GM12878 (cell line): Measurements from ENCODE around the gene BEST3. TPM values are rescaled to one million over a fixed set of nuclear protein-coding genes. Genes with fewer than 3 reads are reported as not detected.

Experiments
- ATAC-seq: fragments of 200-7000 bp; cut with Tn5 transposase; 3 replicates; pipeline ENCODE4 v1.9.1; 2020; ENCODE audit warnings: mild to moderate bottlenecking, moderate library complexity
- BruUV-seq: library from RNA; stranded (reverse); fragments of 400-500 nt; replicated peaks from 2 replicates; lab custom pipeline; 2021; lab: Mats Ljungman, UMichigan
- CTCF ChIA-PET: fragments of 300-600 bp; sonication (Branson Sonifier 250); formaldehyde crosslinking; extraction: SDS; loops from one replicate; lab custom pipeline; 2021; ENCODE audit warnings: inconsistent platforms; lab: Yijun Ruan, JAX
- POLR2A ChIA-PET: fragments of 350-600 bp; formaldehyde crosslinking; extraction: SDS; loops from one replicate; lab custom pipeline; 2021; ENCODE audit warnings: inconsistent platforms; lab: Charles Lee
- RAD21 ChIA-PET: fragments of 300-600 bp; sonication (Branson Sonifier 250); formaldehyde crosslinking; loops from one replicate; lab custom pipeline; 2023; ENCODE audit warnings: antibody characterized with exemption; ENCODE audit not compliant: unreplicated experiment; lab: Charles Lee
- SMC1A ChIA-PET: fragments of 300-600 bp; sonication (Branson Sonifier 250); formaldehyde crosslinking; loops from one replicate; lab custom pipeline; 2023; ENCODE audit not compliant: unreplicated experiment, uncharacterized antibody; lab: Charles Lee
- DNase-seq: peaks from one replicate; pipeline ENCODE4 v3.0.0-alpha.2; 2011; ENCODE audit warnings: low read depth, low spot score
- FAIRE-seq: peaks from 3 replicates; lab custom pipeline; 2011; peaks lifted over from hg19 to GRCh38; lab: Jason Lieb, UNC
- H2AFZ ChIP-seq: 2 replicates; pipeline ENCODE4 v1.6.0; 2011; ENCODE audit warnings: low read depth, low read length, control low read depth; ENCODE audit not compliant: control insufficient read depth
- H3K27ac ChIP-seq: 2 replicates; pipeline ENCODE4 v1.5.1; 2011; ENCODE audit warnings: control low read depth; ENCODE audit not compliant: control insufficient read depth, insufficient read depth
- H3K27me3 ChIP-seq, 2 experiments: replicated peaks in 1 of 2; 2 replicates each; pipeline versions ENCODE4 v1.6.0 to v1.6.1; 2011; ENCODE audit warnings: low read length in 1 of 2; ENCODE audit not compliant: control insufficient read depth in 2 of 2, insufficient read depth in 2 of 2
- H3K36me3 ChIP-seq, 2 experiments: 2 replicates each; pipeline ENCODE4 v1.5.1; 2011; ENCODE audit warnings: low read length in 1 of 2; ENCODE audit not compliant: control insufficient read depth in 2 of 2, insufficient read depth in 2 of 2
- H3K4me1 ChIP-seq: 2 replicates; pipeline ENCODE4 v1.6.1; 2011; ENCODE audit warnings: mild to moderate bottlenecking, low read length, moderate library complexity, mixed read lengths; ENCODE audit not compliant: control insufficient read depth, insufficient read depth
- H3K4me2 ChIP-seq: 2 replicates; pipeline ENCODE4 v1.6.0; 2011; ENCODE audit warnings: control low read depth; ENCODE audit not compliant: control insufficient read depth, insufficient read depth
- H3K4me3 ChIP-seq: fragments of 200-600 bp; sonication (generic); 2 replicates; pipeline ENCODE4 v1.5.1; 2016
- H3K79me2 ChIP-seq: 2 replicates; pipeline ENCODE4 v1.6.0; 2011; ENCODE audit warnings: low read length; ENCODE audit not compliant: control insufficient read depth, insufficient read depth
- H3K9ac ChIP-seq: 2 replicates; pipeline ENCODE4 v1.8.0; 2011; ENCODE audit warnings: low read length, control low read depth, mixed read lengths; ENCODE audit not compliant: control insufficient read depth, insufficient read depth
- H3K9me3 ChIP-seq: replicated peaks from 3 replicates; pipeline ENCODE4 v1.5.1; 2011; ENCODE audit warnings: mild to moderate bottlenecking, low read length; ENCODE audit not compliant: control insufficient read depth, insufficient read depth
- H4K20me1 ChIP-seq: 2 replicates; pipeline ENCODE4 v1.6.0; 2011; ENCODE audit not compliant: control insufficient read depth, insufficient read depth
- BACH1 ChIP-seq: fragments of 450-650 bp; IDR thresholded peaks from 2 replicates; pipeline ENCODE4 v1.6.1; 2017; ENCODE audit warnings: mild to moderate bottlenecking, borderline replicate concordance
- BHLHE40 ChIP-seq, 2 experiments: fragments of 450-650 bp in 1 of 2; IDR thresholded peaks; 2 replicates each; pipeline ENCODE4 v1.6.1; 2011 to 2017; ENCODE audit warnings: low read depth in 2 of 2, borderline replicate concordance in 1 of 2, improper control_type of control experiment in 1 of 2, low read length in 1 of 2, mild to moderate bottlenecking in 1 of 2
- BMI1 ChIP-seq: fragments of 450-650 bp; IDR thresholded peaks from 2 replicates; pipeline ENCODE4 v1.6.1; 2016; ENCODE audit warnings: mild to moderate bottlenecking, moderate library complexity, borderline replicate concordance
- CHD1 ChIP-seq: IDR thresholded peaks from 2 replicates; pipeline ENCODE4 v1.6.1; 2012; ENCODE audit warnings: low read depth, low read length, improper control_type of control experiment
- E2F8 ChIP-seq: fragments of 450-650 bp; IDR thresholded peaks from 2 replicates; pipeline ENCODE4 v1.6.1; 2018; ENCODE audit warnings: mild to moderate bottlenecking, low read depth, moderate library complexity; ENCODE audit not compliant: partially characterized antibody
- EED ChIP-seq: sonication (generic); IDR thresholded peaks from 2 replicates; pipeline ENCODE4 v1.6.1; 2016; ENCODE audit warnings: antibody characterized with exemption, low read depth
- ETV6 ChIP-seq, 2 experiments: fragments of 450-650 bp in 1 of 2; IDR thresholded peaks in 1 of 2; conservative IDR thresholded peaks in 1 of 2; 2 replicates each; pipeline ENCODE4 v1.6.1; 2014; ENCODE audit warnings: antibody characterized with exemption in 1 of 2, borderline replicate concordance in 1 of 2, low read depth in 1 of 2, mild to moderate bottlenecking in 1 of 2, moderate library complexity in 1 of 2
- FOS ChIP-seq: IDR thresholded peaks from 3 replicates; pipeline ENCODE4 v1.6.1; 2011; ENCODE audit warnings: borderline replicate concordance; ENCODE audit not compliant: insufficient read length; ENCODE audit errors: extremely low read depth
- MTA2 ChIP-seq: fragments of 450-650 bp; IDR thresholded peaks from 2 replicates; pipeline ENCODE4 v1.6.1; 2016; ENCODE audit warnings: low read depth, mild to moderate bottlenecking, moderate library complexity
- PAX8 ChIP-seq: fragments of 450-650 bp; IDR thresholded peaks from 2 replicates; pipeline ENCODE4 v1.6.1; 2017; ENCODE audit warnings: mild to moderate bottlenecking, moderate library complexity
- SREBF2 ChIP-seq: IDR thresholded peaks from 2 replicates; pipeline ENCODE4 v1.6.1; 2012; ENCODE audit warnings: mild to moderate bottlenecking, low read length
- ZNF384 ChIP-seq: IDR thresholded peaks from 2 replicates; pipeline ENCODE4 v1.6.1; 2012; ENCODE audit warnings: low read depth, mild to moderate bottlenecking, low read length, improper control_type of control experiment, borderline replicate concordance
- ZZZ3 ChIP-seq: IDR thresholded peaks from 2 replicates; pipeline ENCODE4 v1.6.1; 2011; ENCODE audit warnings: low read depth; ENCODE audit not compliant: control insufficient read depth, insufficient read length
- WGBS: methylation state at CpG from one replicate; pipeline ENCODE4 v1.1.6; 2016; ENCODE audit warnings: low lambda C conversion rate; ENCODE audit not compliant: insufficient replicate concordance, insufficient coverage; ENCODE audit errors: missing lambda C conversion rate; 5-methylcytosine and 5-hydroxymethylcytosine counted together
- in situ Hi-C: fragments of 300-500 bp; cut with MboI; formaldehyde crosslinking; loops from 9 replicates; pipeline ENCODE4 v1.14.3; 2018; ENCODE audit warnings: mixed read lengths
- intact Hi-C: fragments of 100-400 bp; cut with micrococcal nuclease; formaldehyde crosslinking; loops from one replicate; pipeline ENCODE4 v1.14.2; 2022; ENCODE audit not compliant: unreplicated experiment
- polyA plus RNA-seq, 11 experiments: library from polyadenylated mRNA; depleted of rRNA in 4 of 11; unstranded in 6 of 11; stranded (reverse) in 5 of 11; fragments of >200 nt; fragmentation: Nextera tagmentation in 4 of 11; fragmentation: Illumina TruSeq in 1 of 11; extraction: Ambion mirVana in 4 of 11; extraction: Trizol in 1 of 11; gene quantifications; 1 replicate in 1 of 11; 2 replicates in 10 of 11; pipeline versions ENCODE4 v1.2.1 to v1.2.3, GENCODE V29; 2011 to 2016; ENCODE audit warnings: inconsistent platforms in 2 of 11, missing spikeins in 2 of 11, low read depth in 1 of 11
- total RNA-seq, 4 experiments: library from RNA; depleted of rRNA in 3 of 4; stranded (reverse); fragments of >200 nt in 3 of 4; fragmentation: Illumina TruSeq in 1 of 4; extraction: Trizol in 1 of 4; gene quantifications; 2 replicates each; pipeline versions ENCODE4 v1.2.1 to v1.2.3, GENCODE V29; 2013 to 2021

Gene BEST3
- total and polyA plus RNA-seq, 10 of the 15 experiments (the other 5 are each of a cell fraction or from before 2014, with no cell fraction given): not detected

GRCh38 chr12:69619050-69619449 is 80.1 kb downstream of the BEST3 start:
- in situ Hi-C loops (no loop called here), intact Hi-C loops (no loop called here)
- ChIA-PET RAD21 (no interaction called here), CTCF (interaction anchor here (0.6 to 1.8 kb wide), 4 partner anchors 14 to 1925 kb away, joined by 3 to 9 read pairs (median 4); no protein-coding TSS in a partner anchor), POLR2A (no interaction called here), SMC1A (interaction anchor here (0.7 kb wide), 1 partner anchor 57 kb away, joined by 4 read pairs; no protein-coding TSS in a partner anchor)
- Histone ChIP-seq H4K20me1 (no peaks in the 10 kb centered on the region), H3K27ac (no peak overlapping the region), H3K9me3 (no peaks in the 10 kb centered on the region), H3K4me3 (no peak overlapping the region), H3K36me3 (no peaks in the 10 kb centered on the region), H3K27me3 (no peaks in the 10 kb centered on the region; a peak in 1 of 4 replicates), H3K79me2 (no peaks in the 10 kb centered on the region), H3K4me1 (no peaks in the 10 kb centered on the region), H3K9ac (no peak overlapping the region), H2AFZ (no peak overlapping the region), H3K4me2 (no peak overlapping the region)
- TF ChIP-seq PAX8: no peak
- TF ChIP-seq EED: no peak
- TF ChIP-seq ZZZ3: no peak
- TF ChIP-seq ZNF384: no peak
- TF ChIP-seq SREBF2: no peak
- no peak for TF ChIP-seq CHD1
- TF ChIP-seq BACH1: no peak
- no peak for TF ChIP-seq BMI1
- TF ChIP-seq ETV6 (conservative IDR thresholded peaks at IDR 0.05 in 1 of 2, IDR thresholded peaks at IDR 0.05 in 1 of 2; ENCODE audit: borderline replicate concordance in 1 of 2, low read depth in 1 of 2): no peak
- TF ChIP-seq BHLHE40 (IDR thresholded peaks at IDR 0.05; ENCODE audit: borderline replicate concordance in 1 of 2, low read depth in 2 of 2, low read length in 1 of 2): no peak
- TF ChIP-seq FOS: no peak
- TF ChIP-seq MTA2: no peak
- no peak for TF ChIP-seq E2F8
- no peak for ATAC-seq
- no peak for DNase-seq
- FAIRE-seq: no peak
- WGBS: 49% methylated on average over 6 of the region's 6 CpGs
- BruUV-seq: no TSS peak
